ENCODE measurements around the gene GRB14.

GRB14 gene

GRCh38 chr2:164562666-164563065 lies 58.6 kb downstream of the GRB14 start:
- TF ChIP-seq FOXP2 (optimal IDR thresholded peaks at IDR 0.05; ENCODE audit: borderline replicate concordance, extremely low read depth, extremely low read length, insufficient read depth): no peak
- TF ChIP-seq TAF1 (IDR thresholded peaks at IDR 0.05; ENCODE audit: borderline replicate concordance, insufficient read depth, low read length): no peak
- no peak for TF ChIP-seq REST (IDR thresholded peaks at IDR 0.05; ENCODE audit: insufficient read depth in 1 of 2, low read depth in 2 of 2, low read length in 2 of 2)
- TF ChIP-seq SIN3A (IDR thresholded peaks at IDR 0.05; ENCODE audit: borderline replicate concordance, insufficient read depth, low read length): no peak
- TF ChIP-seq POLR2AphosphoS5 (IDR thresholded peaks at IDR 0.05; ENCODE audit: low read depth, low read length): no peak

DNA sequence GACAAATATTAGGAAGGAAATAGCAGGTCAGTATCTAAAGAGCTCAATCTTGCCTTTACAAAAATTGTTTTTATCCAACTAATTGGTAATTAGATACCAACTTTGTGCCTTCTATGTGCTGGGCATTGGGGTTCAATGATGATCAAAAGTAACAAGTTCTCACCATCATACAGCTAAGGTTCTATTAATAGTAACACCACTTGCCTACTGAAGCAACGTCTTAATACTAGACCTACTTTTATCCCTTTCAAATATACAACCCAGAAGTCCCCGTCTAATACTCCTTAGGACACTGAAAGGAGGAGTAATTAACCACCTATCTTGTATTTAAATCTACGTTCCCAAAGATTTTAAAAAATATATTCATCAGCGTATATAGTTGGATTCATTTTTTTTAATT lies 59.3 kb downstream of the GRB14 start:
- TF ChIP-seq REST (IDR thresholded peaks at IDR 0.05; ENCODE audit: insufficient read depth in 1 of 2, low read depth in 2 of 2, low read length in 2 of 2) (no peak), FOXP2 (optimal IDR thresholded peaks at IDR 0.05; ENCODE audit: borderline replicate concordance, extremely low read depth, extremely low read length, insufficient read depth) (no peak), POLR2AphosphoS5 (IDR thresholded peaks at IDR 0.05; ENCODE audit: low read depth, low read length) (no peak), TAF1 (IDR thresholded peaks at IDR 0.05; ENCODE audit: borderline replicate concordance, insufficient read depth, low read length) (no peak), SIN3A (IDR thresholded peaks at IDR 0.05; ENCODE audit: borderline replicate concordance, insufficient read depth, low read length) (no peak)

- TF ChIP-seq POLR2AphosphoS5 (IDR thresholded peaks at IDR 0.05; ENCODE audit: low read depth, low read length): no peak
Measured at GRCh38 chr2:164561416-164561815, 59.9 kb downstream of the GRB14 start.

GRCh38 chr2:164560902-164561301 lies 60.4 kb downstream of the GRB14 start:
- TF ChIP-seq POLR2AphosphoS5 (IDR thresholded peaks at IDR 0.05; ENCODE audit: low read depth, low read length): no peak
- no peak for TF ChIP-seq TAF1 (IDR thresholded peaks at IDR 0.05; ENCODE audit: borderline replicate concordance, insufficient read depth, low read length)
- TF ChIP-seq SIN3A (IDR thresholded peaks at IDR 0.05; ENCODE audit: borderline replicate concordance, insufficient read depth, low read length): no peak
- TF ChIP-seq FOXP2 (optimal IDR thresholded peaks at IDR 0.05; ENCODE audit: borderline replicate concordance, extremely low read depth, extremely low read length, insufficient read depth): no peak
- TF ChIP-seq REST (IDR thresholded peaks at IDR 0.05; ENCODE audit: insufficient read depth in 1 of 2, low read depth in 2 of 2, low read length in 2 of 2): no peak

DNA sequence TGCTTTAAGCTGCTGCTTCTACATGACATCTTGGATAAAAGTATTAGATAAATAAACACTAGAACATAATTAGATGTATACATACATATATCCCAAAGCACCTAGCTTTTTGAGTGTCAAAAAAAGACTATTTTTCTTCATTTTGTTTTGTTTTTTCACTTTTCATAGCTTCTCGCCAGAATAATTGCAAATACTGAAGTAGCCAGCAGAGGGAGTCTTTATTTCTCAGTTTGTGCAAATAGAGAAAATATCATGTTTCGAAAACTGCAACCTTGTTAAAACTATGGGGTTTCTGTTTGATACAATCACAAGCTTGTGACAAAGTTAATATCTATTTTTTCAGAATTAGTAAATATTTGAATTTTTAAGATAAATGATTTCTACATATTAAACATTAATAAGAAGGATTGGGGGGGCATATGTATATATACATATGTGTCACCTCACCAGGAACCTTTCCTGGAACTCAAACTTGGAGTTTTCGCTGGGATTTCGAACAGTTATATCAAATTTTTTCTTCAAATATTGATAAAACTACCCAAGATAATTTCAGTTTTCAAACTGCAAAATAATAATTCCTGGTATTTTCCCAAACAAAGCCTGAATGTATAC lies 61.0 kb downstream of the GRB14 start:
- TF ChIP-seq POLR2AphosphoS5 (IDR thresholded peaks at IDR 0.05; ENCODE audit: low read depth, low read length) (no peak), SIN3A (IDR thresholded peaks at IDR 0.05; ENCODE audit: borderline replicate concordance, insufficient read depth, low read length) (no peak), FOXP2 (optimal IDR thresholded peaks at IDR 0.05; ENCODE audit: borderline replicate concordance, extremely low read depth, extremely low read length, insufficient read depth) (no peak), REST (IDR thresholded peaks at IDR 0.05; ENCODE audit: insufficient read depth in 1 of 2, low read depth in 2 of 2, low read length in 2 of 2) (no peak), TAF1 (IDR thresholded peaks at IDR 0.05; ENCODE audit: borderline replicate concordance, insufficient read depth, low read length) (no peak)
